ENCODE data around the gene TTC7B. TPM values are rescaled to one million over a fixed set of nuclear protein-coding genes. Genes with fewer than 3 reads are reported as not detected.

Gene TTC7B
- total RNA-seq, 1 donor, result 24.9 TPM

DNA sequence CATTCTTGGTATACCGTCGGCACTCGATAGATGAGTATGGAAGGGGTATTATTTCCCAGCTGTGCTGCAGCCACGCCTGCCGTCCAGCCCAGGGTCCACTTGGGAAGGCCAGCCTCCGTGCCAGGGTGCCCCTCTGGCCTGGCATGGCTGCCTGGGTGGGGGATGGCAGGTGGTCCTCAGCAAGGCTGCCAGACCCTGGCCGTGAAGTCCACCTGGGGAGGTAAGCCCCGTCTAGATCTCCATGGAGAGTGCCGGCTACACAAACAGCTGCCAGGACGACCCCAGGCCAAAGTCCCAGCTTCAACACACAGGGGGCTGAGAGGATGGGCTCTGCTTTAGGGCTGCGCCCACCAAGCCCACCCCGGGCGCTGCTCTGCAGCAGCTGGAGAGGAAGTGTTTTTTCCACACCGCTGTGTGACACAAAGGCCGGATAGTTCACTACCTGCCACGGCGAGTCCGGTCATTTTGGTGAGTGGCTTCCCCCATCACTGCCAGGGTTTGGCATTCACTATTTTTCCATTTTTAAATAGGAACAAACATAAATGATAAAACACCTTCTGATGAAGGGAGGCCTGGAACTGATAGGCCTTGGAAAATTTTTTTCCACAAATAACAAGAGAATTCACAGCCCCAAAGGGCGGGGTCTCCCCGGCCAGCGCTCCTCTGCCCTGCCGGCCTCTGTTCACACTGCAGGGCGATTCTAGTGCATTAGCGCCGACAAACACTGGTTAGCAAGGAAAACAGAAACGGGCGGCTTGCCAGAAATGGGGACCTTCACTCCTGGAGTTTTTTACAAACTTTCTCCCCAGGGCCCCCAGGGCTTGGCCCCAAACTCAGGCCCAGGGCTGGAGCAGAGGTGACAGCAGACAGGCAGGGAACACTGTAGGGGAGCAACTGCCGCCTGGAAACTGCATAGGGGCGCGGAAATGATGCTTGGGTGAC is 257.9 kb downstream of the TTC7B start:
- no peak for DNase-seq (ENCODE audit: low read depth)
- TF ChIP-seq, protein P1, sequence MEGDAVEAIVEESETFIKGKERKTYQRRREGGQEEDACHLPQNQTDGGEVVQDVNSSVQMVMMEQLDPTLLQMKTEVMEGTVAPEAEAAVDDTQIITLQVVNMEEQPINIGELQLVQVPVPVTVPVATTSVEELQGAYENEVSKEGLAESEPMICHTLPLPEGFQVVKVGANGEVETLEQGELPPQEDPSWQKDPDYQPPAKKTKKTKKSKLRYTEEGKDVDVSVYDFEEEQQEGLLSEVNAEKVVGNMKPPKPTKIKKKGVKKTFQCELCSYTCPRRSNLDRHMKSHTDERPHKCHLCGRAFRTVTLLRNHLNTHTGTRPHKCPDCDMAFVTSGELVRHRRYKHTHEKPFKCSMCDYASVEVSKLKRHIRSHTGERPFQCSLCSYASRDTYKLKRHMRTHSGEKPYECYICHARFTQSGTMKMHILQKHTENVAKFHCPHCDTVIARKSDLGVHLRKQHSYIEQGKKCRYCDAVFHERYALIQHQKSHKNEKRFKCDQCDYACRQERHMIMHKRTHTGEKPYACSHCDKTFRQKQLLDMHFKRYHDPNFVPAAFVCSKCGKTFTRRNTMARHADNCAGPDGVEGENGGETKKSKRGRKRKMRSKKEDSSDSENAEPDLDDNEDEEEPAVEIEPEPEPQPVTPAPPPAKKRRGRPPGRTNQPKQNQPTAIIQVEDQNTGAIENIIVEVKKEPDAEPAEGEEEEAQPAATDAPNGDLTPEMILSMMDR (IDR thresholded peaks at IDR 0.05; ENCODE audit: insufficient read depth, low read length), result no peak

GRCh38 chr14:90557516-90557915 is 258.7 kb downstream of the TTC7B start:
- TF ChIP-seq, protein P1 (IDR thresholded peaks at IDR 0.05; ENCODE audit: insufficient read depth, low read length), result no peak
- DNase-seq (ENCODE audit: low read depth), result no peak

More for the DNA sequence above, 257.9 kb downstream of the TTC7B start:
- no peak overlapping the region for H3K4me3 ChIP-seq (ENCODE audit: low read depth, low read length)

DNA sequence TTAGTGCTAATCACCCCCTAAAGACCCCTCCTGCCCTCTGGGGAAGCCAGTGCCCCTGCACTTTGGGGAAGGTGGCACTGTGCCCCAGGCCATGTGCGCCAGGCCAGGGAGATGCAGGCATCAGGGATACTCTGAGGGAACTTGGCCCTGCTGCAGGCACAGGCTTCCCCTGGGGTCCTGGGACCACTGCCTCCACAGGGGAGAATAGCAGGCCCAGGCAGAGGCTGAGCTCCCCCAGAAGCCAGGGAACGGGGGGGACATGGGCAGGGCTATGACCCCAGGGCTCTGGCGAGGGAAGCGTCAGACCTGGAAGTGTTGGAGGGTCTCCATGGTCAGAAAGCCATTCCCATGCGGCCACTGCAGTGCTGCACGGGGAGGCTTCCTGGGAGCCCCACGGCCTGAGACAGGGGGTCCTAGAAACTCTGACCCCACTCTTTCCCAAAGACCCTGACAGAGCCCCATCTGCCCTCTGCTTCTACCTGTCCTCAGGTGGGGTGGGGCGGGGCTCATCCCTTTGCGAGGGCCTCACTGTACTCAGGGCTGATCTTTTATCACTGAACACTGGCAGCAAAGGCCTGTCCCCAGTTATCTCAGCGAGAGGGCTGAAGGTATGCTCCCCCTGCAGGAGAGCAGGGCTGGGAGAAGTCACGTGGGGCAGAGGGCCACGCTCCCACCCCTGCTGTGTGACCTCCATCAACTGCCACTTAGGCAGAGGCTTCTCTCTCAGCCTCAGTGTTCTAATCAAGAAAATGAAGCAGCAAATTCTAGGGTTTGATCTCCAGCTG is 259.4 kb downstream of the TTC7B start:
- H3K4me3 ChIP-seq (ENCODE audit: low read depth, low read length), result no peak overlapping the region
- TF ChIP-seq, protein P1 (IDR thresholded peaks at IDR 0.05; ENCODE audit: insufficient read depth, low read length), result no peak
- no peak for DNase-seq (ENCODE audit: low read depth)

More at GRCh38 chr14:90557516-90557915, 258.7 kb downstream of the TTC7B start:
- H3K4me3 ChIP-seq (ENCODE audit: low read depth, low read length), result no peak overlapping the region

DNA sequence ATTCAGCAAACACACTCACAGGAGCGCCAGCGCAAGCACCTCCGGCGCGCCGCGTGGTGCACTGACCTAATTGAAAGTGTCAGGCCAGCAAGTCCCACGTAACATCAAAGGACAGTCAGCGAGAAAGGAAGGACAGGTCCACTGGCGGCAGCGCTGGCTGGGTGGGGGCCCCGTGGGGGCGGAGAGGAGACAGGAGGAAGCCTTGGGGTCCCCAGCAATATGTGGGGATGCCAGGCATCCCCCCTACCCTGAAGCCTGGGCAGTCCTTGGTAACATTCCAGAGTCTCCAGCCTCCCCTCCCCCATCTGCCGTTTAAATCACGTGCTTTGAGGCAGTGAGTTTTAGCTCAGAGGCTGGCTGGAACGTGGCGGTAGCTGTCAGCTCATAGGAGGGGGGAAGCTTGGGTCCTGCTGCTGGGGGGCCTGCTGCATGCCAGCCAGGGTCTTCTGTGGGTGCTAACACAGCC is 260.2 kb downstream of the TTC7B start:
- TF ChIP-seq, protein P1 (IDR thresholded peaks at IDR 0.05; ENCODE audit: insufficient read depth, low read length), result no peak
- H3K4me3 ChIP-seq (ENCODE audit: low read depth, low read length), result no peak overlapping the region
- DNase-seq (ENCODE audit: low read depth), result no peak

DNA sequence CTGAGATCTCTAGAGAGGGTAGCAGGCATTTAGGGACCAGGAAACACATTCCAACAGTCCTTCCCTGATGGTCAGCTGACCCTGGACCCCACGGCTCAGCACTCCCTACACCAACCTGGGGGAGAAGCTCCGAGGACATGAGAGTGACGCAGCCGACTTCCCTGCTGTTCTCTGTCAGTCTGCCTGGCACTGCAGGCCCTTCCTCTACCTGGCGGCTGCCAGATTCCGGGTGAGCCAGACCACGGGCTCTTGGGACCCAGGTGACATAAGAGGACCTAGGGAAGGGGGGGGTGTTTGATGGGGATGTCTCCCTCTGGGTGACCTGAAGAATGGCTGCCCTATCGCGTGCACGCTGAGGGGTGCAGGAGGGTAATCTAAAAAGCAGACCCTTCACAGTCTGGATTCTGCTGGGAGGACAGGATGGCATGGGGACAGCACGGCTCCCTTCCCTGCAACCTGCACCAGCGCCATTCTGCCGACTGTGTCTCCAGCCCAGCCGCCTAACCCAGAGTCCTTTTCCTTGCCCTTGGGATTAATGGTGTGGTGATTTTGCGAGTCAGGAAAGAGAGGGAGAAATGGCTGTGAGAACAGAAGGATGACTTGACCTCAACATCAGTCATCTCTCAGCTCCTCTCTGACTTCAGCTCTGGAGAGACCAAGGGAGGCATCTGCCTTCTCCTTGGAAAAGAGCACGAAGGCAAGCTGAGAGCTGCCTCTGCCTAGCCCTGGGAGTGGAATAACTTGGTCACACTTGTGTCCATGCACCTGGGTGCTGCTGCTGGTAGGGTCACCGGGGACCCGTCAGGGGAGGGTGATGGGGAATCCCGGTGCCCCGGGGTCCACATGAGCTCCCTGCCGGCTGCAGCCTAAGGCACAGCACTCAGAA is 260.9 kb downstream of the TTC7B start:
- H3K4me3 ChIP-seq (ENCODE audit: low read depth, low read length), result no peak overlapping the region
- no peak for DNase-seq (ENCODE audit: low read depth)
- TF ChIP-seq, protein P1 (IDR thresholded peaks at IDR 0.05; ENCODE audit: insufficient read depth, low read length), result no peak

DNA sequence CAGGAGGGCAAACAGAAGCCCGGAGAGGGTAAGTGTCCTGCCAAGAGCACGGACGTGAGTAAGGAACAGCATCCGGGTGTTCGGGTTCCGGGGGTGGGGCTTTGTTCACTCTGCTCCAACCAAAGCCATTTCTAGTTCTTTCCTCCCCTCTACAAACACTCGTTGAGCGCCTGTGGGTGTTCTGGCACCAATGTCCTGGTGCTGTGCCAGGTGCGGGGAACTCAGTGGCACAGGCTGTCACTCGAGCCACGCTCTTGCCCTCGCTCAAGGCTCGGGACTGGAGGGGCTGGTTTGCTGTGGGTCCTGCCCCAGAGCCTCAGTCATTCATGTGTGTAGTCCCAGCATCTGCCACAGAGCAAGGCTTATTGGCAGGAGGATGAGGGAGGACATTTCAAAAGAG is 261.9 kb downstream of the TTC7B start:
- TF ChIP-seq, protein P1 (IDR thresholded peaks at IDR 0.05; ENCODE audit: insufficient read depth, low read length), result no peak
- no peak for DNase-seq (ENCODE audit: low read depth)
- no peak overlapping the region for H3K4me3 ChIP-seq (ENCODE audit: low read depth, low read length)
